ENCODE measurements around the gene POLD2. TPM values are rescaled to one million over a fixed set of nuclear protein-coding genes. Genes with fewer than 3 reads are reported as not detected.
"Not testable (repeated sequence)": the region's sequence is repeated elsewhere in the genome, so short reads cannot be mapped to it uniquely, and the experiment has no call there.

POLD2 gene
- 10 to 100 TPM; 36.4 to 73.4 (median 57.3) TPM for total RNA-seq
- long read RNA-seq, transcript POLD2-218 (11 exons, 1,619 nt): major isoform, 15 of 39 reads
- long read RNA-seq, transcript POLD2-207 (11 exons, 1,659 nt): minor isoform, 6 of 39 reads
- long read RNA-seq, partial matches to known transcripts: 9 of 39 reads
- long read RNA-seq, other reads (novel, unspliced or antisense): 7 of 39 reads

DNA sequence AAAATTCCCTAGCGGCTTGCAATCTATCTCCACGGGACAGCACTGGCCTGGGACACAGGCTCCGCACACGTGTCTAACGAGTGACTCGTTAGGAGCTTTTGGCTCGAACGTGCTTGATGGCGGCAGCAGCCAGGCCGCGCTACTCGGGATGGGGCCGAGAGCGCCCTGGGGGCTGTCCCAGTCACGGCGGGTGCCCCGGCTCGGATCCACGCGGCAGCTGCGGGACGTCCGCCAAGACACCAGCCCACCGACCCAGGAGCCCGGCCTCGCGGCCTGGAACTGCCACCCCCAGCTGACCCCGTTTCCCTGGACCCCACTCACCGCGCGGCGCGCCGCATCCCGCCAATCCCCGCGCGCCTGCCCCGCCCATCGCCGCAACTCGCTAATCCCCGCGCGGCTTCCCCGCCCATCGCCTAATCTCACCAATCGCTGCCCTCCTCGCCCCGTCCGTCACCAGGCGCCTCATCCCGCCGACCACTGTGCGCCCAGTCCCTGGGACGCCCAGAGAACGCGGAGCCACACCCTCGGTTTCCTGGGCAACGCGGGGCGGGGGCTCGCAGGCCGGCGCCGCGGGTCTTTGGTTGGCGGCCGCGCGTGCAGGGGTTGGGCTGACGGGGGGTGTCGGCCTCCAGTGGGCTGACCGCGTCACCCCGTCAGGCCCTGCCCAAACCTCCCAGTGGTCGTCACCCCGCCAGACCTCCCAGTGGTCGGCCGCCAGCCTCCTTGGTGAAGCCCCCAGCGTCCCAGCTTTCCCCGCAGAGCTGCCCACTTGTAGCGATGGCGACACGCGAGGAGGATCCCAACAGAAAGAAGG lies at the start of gene POLD2:
Gene POLD2, minus strand, starts transcription at position 359 of the 814 bp plus-strand sequence. CDS start 1,495 bp downstream, outside the sequence.
- peak within 1 kb of the TSS; percentile 92 to 98 (median 93) for H3K4me3 ChIP-seq
- peak within 1 kb of the TSS; percentile 77 to 81 (median 80) for H3K27ac ChIP-seq
- WGBS (ENCODE audit: insufficient coverage, low coverage, low lambda C conversion rate, missing lambda C conversion rate): 0% methylated on average over 16 of the region's 86 CpGs
- DNase-seq (peak; percentile 99), ATAC-seq (peak; percentile 96 to 99 (median 99))
- TF ChIP-seq CTCF (IDR thresholded peaks at IDR 0.05): no peak
- TF ChIP-seq POLR2A (IDR thresholded peaks at IDR 0.05): peak; percentile 58
- H3K27me3 ChIP-seq: no peaks in the 10 kb centered on the region
- intact Hi-C loops (cut with DNase I): no loop called here
- peaks cover 0 to 12% (median 3%) of the 10 kb centered on the region in 4 donors for H3K36me3 ChIP-seq
- peaks cover 0 to 21% (median 8%) of the 10 kb centered on the region in 4 donors for H3K4me1 ChIP-seq
- H3K9me3 ChIP-seq: no peaks in the 10 kb centered on the region

- WGBS (ENCODE audit: insufficient coverage, low coverage, low lambda C conversion rate, missing lambda C conversion rate): 84% methylated on average over 6 of the region's 6 CpGs
- H3K4me3 ChIP-seq: no peak overlapping the region
- ATAC-seq (no peak), DNase-seq (no peak)
- H3K4me1 ChIP-seq: no peaks in the 10 kb centered on the region
- TF ChIP-seq POLR2A (IDR thresholded peaks at IDR 0.05) (no peak), CTCF (IDR thresholded peaks at IDR 0.05) (no peak)
- no peaks in the 10 kb centered on the region for H3K36me3 ChIP-seq
- intact Hi-C loops (cut with DNase I): no loop called here
- no peaks in the 10 kb centered on the region for H3K27me3 ChIP-seq
- H3K9me3 ChIP-seq: no peaks in the 10 kb centered on the region
- no peak overlapping the region for H3K27ac ChIP-seq
Measured at GRCh38 chr7:44172803-44173424, 49.6 kb upstream of the POLD2 start.

DNA sequence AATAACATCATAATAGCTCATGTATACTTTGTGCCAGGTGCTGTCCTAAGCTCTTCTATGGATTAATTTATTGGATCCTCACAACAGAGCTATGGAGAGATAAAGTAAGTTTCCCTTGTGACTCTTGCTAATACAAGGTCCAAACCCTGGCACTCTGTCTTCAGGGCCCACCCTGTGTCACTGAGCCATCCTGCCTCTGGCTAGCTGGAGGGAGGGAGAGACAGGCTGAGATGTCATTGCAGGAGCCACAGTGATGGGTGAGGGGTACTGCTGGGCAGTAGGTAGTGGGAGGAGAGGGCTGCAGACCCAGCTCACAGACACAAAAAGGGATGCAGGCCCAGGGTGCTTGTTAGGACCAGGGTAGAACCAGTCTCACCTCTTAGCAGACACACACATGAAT lies 49.0 kb upstream of the POLD2 start:
- no peak for ATAC-seq
- Histone ChIP-seq H3K4me3 (no peak overlapping the region), H3K36me3 (no peaks in the 10 kb centered on the region), H3K9me3 (no peaks in the 10 kb centered on the region), H3K4me1 (no peaks in the 10 kb centered on the region), H3K27ac (no peak overlapping the region), H3K27me3 (no peaks in the 10 kb centered on the region)
- peak in 1 of 3 donors; percentile 16 for DNase-seq
- intact Hi-C loops (cut with DNase I): no loop called here
- TF ChIP-seq POLR2A (IDR thresholded peaks at IDR 0.05): no peak
- TF ChIP-seq CTCF (IDR thresholded peaks at IDR 0.05): no peak

- H3K4me1 ChIP-seq; H3K9me3 ChIP-seq; intact Hi-C loops (cut with DNase I); H3K36me3 ChIP-seq; H3K27me3 ChIP-seq; H3K27ac ChIP-seq; ATAC-seq; H3K4me3 ChIP-seq: not testable (repeated sequence)
- 83% methylated on average over 7 of the region's 9 CpGs for WGBS (ENCODE audit: insufficient coverage, low coverage, low lambda C conversion rate, missing lambda C conversion rate)
- DNase-seq: peak in 1 of 3 donors; percentile 14
Measured at GRCh38 chr7:44171901-44172300, 48.6 kb upstream of the POLD2 start.

- peaks cover 0 to 8% (median 2%) of the 10 kb centered on the region in 4 donors for H3K4me1 ChIP-seq
- no peak for TF ChIP-seq POLR2A (IDR thresholded peaks at IDR 0.05)
- no peak for TF ChIP-seq CTCF (IDR thresholded peaks at IDR 0.05)
- no peak overlapping the region for H3K4me3 ChIP-seq
- H3K36me3 ChIP-seq: no peaks in the 10 kb centered on the region
- DNase-seq: no peak
- no peak for ATAC-seq
- H3K27me3 ChIP-seq: no peaks in the 10 kb centered on the region
- H3K27ac ChIP-seq: no peak overlapping the region
- intact Hi-C loops (cut with DNase I): no loop called here
- H3K9me3 ChIP-seq: no peaks in the 10 kb centered on the region
Measured at GRCh38 chr7:44167920-44168319, 44.6 kb upstream of the POLD2 start.
